ENCODE results near the gene THSD7A.

The THSD7A gene

GRCh38 chr7:11675163-11675562, 156.8 kb downstream of the THSD7A start:
- H3K27ac Mint-ChIP-seq = no peak overlapping the region
- no peaks in the 10 kb centered on the region for H3K4me1 Mint-ChIP-seq
- H3K4me3 Mint-ChIP-seq = no peak overlapping the region
- peaks cover 11% of the 10 kb centered on the region for H3K9me3 Mint-ChIP-seq
- ATAC-seq (no peak), DNase-seq (no peak)
- H3K27me3 Mint-ChIP-seq = peaks cover 1% of the 10 kb centered on the region
- H3K36me3 Mint-ChIP-seq (ENCODE audit: low read depth) = no peaks in the 10 kb centered on the region

GRCh38 chr7:11668727-11669126, 163.3 kb downstream of the THSD7A start:
- H3K36me3 Mint-ChIP-seq (ENCODE audit: low read depth) = no peaks in the 10 kb centered on the region
- H3K4me3 Mint-ChIP-seq = no peak overlapping the region
- no peaks in the 10 kb centered on the region for H3K27me3 Mint-ChIP-seq
- H3K4me1 Mint-ChIP-seq = no peaks in the 10 kb centered on the region
- DNase-seq = no peak
- no peak overlapping the region for H3K27ac Mint-ChIP-seq
- no peak for ATAC-seq
- H3K9me3 Mint-ChIP-seq = no peaks in the 10 kb centered on the region

- Mint-ChIP-seq H3K9me3 (no peaks in the 10 kb centered on the region), H3K27me3 (no peaks in the 10 kb centered on the region), H3K4me3 (no peak overlapping the region), H3K27ac (no peak overlapping the region), H3K4me1 (no peaks in the 10 kb centered on the region), H3K36me3 (ENCODE audit: low read depth) (no peaks in the 10 kb centered on the region)
- no peak for DNase-seq
- ATAC-seq = no peak
These were observed 164.2 kb downstream of the THSD7A start for GRCh38 chr7:11667810-11668185.

- Mint-ChIP-seq H3K27me3 (no peaks in the 10 kb centered on the region), H3K4me1 (no peaks in the 10 kb centered on the region), H3K27ac (no peak overlapping the region), H3K4me3 (no peak overlapping the region), H3K9me3 (no peaks in the 10 kb centered on the region), H3K36me3 (ENCODE audit: low read depth) (no peaks in the 10 kb centered on the region)
- no peak for ATAC-seq
- DNase-seq = no peak
These were observed 164.8 kb downstream of the THSD7A start for GRCh38 chr7:11667071-11667809.

GRCh38 chr7:11665357-11665756, 166.6 kb downstream of the THSD7A start:
- no peaks in the 10 kb centered on the region for H3K4me1 Mint-ChIP-seq
- H3K27ac Mint-ChIP-seq = no peak overlapping the region
- H3K9me3 Mint-ChIP-seq = no peaks in the 10 kb centered on the region
- DNase-seq = no peak
- no peak overlapping the region for H3K4me3 Mint-ChIP-seq
- no peaks in the 10 kb centered on the region for H3K36me3 Mint-ChIP-seq (ENCODE audit: low read depth)
- H3K27me3 Mint-ChIP-seq = no peaks in the 10 kb centered on the region
- no peak for ATAC-seq

GRCh38 chr7:11655642-11656041, 176.4 kb downstream of the THSD7A start:
- DNase-seq = no peak
- ATAC-seq = no peak
- Mint-ChIP-seq H3K4me3 (no peak overlapping the region), H3K36me3 (ENCODE audit: low read depth) (no peaks in the 10 kb centered on the region), H3K4me1 (no peaks in the 10 kb centered on the region), H3K27ac (no peak overlapping the region), H3K27me3 (no peaks in the 10 kb centered on the region), H3K9me3 (no peaks in the 10 kb centered on the region)

- no peak for DNase-seq
- Mint-ChIP-seq H3K27ac (no peak overlapping the region), H3K27me3 (no peaks in the 10 kb centered on the region), H3K36me3 (ENCODE audit: low read depth) (no peaks in the 10 kb centered on the region), H3K9me3 (peaks cover 2% of the 10 kb centered on the region), H3K4me3 (no peak overlapping the region), H3K4me1 (no peaks in the 10 kb centered on the region)
- no peak for ATAC-seq
These were observed 176.8 kb downstream of the THSD7A start for GRCh38 chr7:11655163-11655562.

- no peak for DNase-seq
- Mint-ChIP-seq H3K9me3 (peaks cover 4% of the 10 kb centered on the region), H3K36me3 (ENCODE audit: low read depth) (no peaks in the 10 kb centered on the region), H3K4me3 (no peak overlapping the region), H3K27ac (no peak overlapping the region), H3K27me3 (no peaks in the 10 kb centered on the region), H3K4me1 (no peaks in the 10 kb centered on the region)
- ATAC-seq = no peak
These were observed 181.5 kb downstream of the THSD7A start for GRCh38 chr7:11650500-11650899.

- no peaks in the 10 kb centered on the region for H3K27me3 Mint-ChIP-seq
- DNase-seq (no peak), ATAC-seq (no peak)
- no peaks in the 10 kb centered on the region for H3K36me3 Mint-ChIP-seq (ENCODE audit: low read depth)
- H3K9me3 Mint-ChIP-seq = peaks cover 4% of the 10 kb centered on the region
- H3K4me3 Mint-ChIP-seq = no peak overlapping the region
- H3K4me1 Mint-ChIP-seq = no peaks in the 10 kb centered on the region
- no peak overlapping the region for H3K27ac Mint-ChIP-seq
These were observed 182.0 kb downstream of the THSD7A start for GRCh38 chr7:11650030-11650429.

- Mint-ChIP-seq H3K27ac (no peak overlapping the region), H3K4me3 (no peak overlapping the region), H3K4me1 (no peaks in the 10 kb centered on the region), H3K9me3 (peaks cover 4% of the 10 kb centered on the region), H3K36me3 (ENCODE audit: low read depth) (no peaks in the 10 kb centered on the region), H3K27me3 (no peaks in the 10 kb centered on the region)
- no peak for DNase-seq
- ATAC-seq = no peak
These were observed 183.0 kb downstream of the THSD7A start for GRCh38 chr7:11648980-11649379.

- Mint-ChIP-seq H3K27me3 (no peaks in the 10 kb centered on the region), H3K27ac (no peak overlapping the region), H3K4me1 (no peaks in the 10 kb centered on the region), H3K36me3 (ENCODE audit: low read depth) (no peaks in the 10 kb centered on the region), H3K9me3 (peaks cover 4% of the 10 kb centered on the region), H3K4me3 (no peak overlapping the region)
- DNase-seq = no peak
- ATAC-seq = no peak
These were observed 183.9 kb downstream of the THSD7A start for GRCh38 chr7:11648101-11648500.

GRCh38 chr7:11642841-11643240, 189.2 kb downstream of the THSD7A start:
- no peak overlapping the region for H3K27ac Mint-ChIP-seq
- no peaks in the 10 kb centered on the region for H3K4me1 Mint-ChIP-seq
- H3K27me3 Mint-ChIP-seq = no peaks in the 10 kb centered on the region
- no peaks in the 10 kb centered on the region for H3K36me3 Mint-ChIP-seq (ENCODE audit: low read depth)
- no peaks in the 10 kb centered on the region for H3K9me3 Mint-ChIP-seq
- no peak for ATAC-seq
- no peak for DNase-seq
- no peak overlapping the region for H3K4me3 Mint-ChIP-seq

- H3K4me3 Mint-ChIP-seq = no peak overlapping the region
- no peaks in the 10 kb centered on the region for H3K4me1 Mint-ChIP-seq
- ATAC-seq = no peak
- H3K27me3 Mint-ChIP-seq = no peaks in the 10 kb centered on the region
- H3K27ac Mint-ChIP-seq = no peak overlapping the region
- no peak for DNase-seq
- H3K9me3 Mint-ChIP-seq = no peaks in the 10 kb centered on the region
- no peaks in the 10 kb centered on the region for H3K36me3 Mint-ChIP-seq (ENCODE audit: low read depth)
These were observed 189.7 kb downstream of the THSD7A start for GRCh38 chr7:11642276-11642675.

GRCh38 chr7:11638011-11638774, 193.8 kb downstream of the THSD7A start:
- no peaks in the 10 kb centered on the region for H3K36me3 Mint-ChIP-seq (ENCODE audit: low read depth)

GRCh38 chr7:11636274-11636673, 195.7 kb downstream of the THSD7A start:
- H3K27me3 Mint-ChIP-seq = no peaks in the 10 kb centered on the region
- ATAC-seq = no peak
- no peaks in the 10 kb centered on the region for H3K4me1 Mint-ChIP-seq
- DNase-seq = no peak
- H3K36me3 Mint-ChIP-seq (ENCODE audit: low read depth) = no peaks in the 10 kb centered on the region
- H3K4me3 Mint-ChIP-seq = no peak overlapping the region
- no peaks in the 10 kb centered on the region for H3K9me3 Mint-ChIP-seq
- no peak overlapping the region for H3K27ac Mint-ChIP-seq

More at GRCh38 chr7:11638011-11638774, 193.8 kb downstream of the THSD7A start:
- Mint-ChIP-seq H3K4me1 (no peaks in the 10 kb centered on the region), H3K4me3 (no peak overlapping the region), H3K27me3 (no peaks in the 10 kb centered on the region), H3K9me3 (no peaks in the 10 kb centered on the region), H3K27ac (no peak overlapping the region)
- no peak for DNase-seq
- no peak for ATAC-seq

All from activated naive CD8-positive, alpha-beta T cell treated with anti-CD3 and anti-CD28 coated beads, Interleukin-2, amount 50 U/mL, for 24 hours (primary cell).